GM12865 (cell line): Measurements from ENCODE around the gene FXYD2.

Experiments
- DNase-seq: peaks from one replicate; pipeline ENCODE4 v3.0.0; 2010; ENCODE audit warnings: low read depth
- H3K4me3 ChIP-seq: 2 replicates; pipeline ENCODE4 v1.5.1; 2011; ENCODE audit warnings: mild to moderate bottlenecking, low read depth, low read length, control low read depth
- TF ChIP-seq, protein P1 (sequence below): IDR thresholded peaks from 2 replicates; pipeline ENCODE4 v1.5.1; 2011; ENCODE audit warnings: low read length, control low read depth, low read depth, inconsistent platforms; ENCODE audit not compliant: insufficient read depth; ENCODE audit errors: missing control alignments

The FXYD2 gene

DNA sequence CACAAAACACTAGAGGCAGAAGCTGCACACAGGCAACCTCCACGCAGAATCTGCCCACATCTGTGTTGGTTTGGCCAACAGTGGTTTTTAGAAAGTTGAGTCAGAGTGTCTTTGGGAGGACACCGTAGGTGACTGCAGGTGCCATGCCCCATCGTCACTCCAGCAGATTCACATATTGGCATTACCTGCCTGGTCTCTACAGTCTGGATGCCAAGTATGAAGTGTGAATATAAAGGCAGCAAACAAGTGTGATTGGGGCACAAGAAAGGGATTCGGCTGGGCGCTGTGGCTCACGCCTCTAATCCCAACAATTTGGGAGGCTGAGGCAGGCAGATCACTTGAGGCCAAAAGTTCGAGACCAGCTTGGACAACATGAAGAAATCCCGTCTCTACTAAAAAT is 11.0 kb upstream of the FXYD2 start:
- TF ChIP-seq, protein P1, sequence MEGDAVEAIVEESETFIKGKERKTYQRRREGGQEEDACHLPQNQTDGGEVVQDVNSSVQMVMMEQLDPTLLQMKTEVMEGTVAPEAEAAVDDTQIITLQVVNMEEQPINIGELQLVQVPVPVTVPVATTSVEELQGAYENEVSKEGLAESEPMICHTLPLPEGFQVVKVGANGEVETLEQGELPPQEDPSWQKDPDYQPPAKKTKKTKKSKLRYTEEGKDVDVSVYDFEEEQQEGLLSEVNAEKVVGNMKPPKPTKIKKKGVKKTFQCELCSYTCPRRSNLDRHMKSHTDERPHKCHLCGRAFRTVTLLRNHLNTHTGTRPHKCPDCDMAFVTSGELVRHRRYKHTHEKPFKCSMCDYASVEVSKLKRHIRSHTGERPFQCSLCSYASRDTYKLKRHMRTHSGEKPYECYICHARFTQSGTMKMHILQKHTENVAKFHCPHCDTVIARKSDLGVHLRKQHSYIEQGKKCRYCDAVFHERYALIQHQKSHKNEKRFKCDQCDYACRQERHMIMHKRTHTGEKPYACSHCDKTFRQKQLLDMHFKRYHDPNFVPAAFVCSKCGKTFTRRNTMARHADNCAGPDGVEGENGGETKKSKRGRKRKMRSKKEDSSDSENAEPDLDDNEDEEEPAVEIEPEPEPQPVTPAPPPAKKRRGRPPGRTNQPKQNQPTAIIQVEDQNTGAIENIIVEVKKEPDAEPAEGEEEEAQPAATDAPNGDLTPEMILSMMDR: no peak
- DNase-seq: no peak

DNA sequence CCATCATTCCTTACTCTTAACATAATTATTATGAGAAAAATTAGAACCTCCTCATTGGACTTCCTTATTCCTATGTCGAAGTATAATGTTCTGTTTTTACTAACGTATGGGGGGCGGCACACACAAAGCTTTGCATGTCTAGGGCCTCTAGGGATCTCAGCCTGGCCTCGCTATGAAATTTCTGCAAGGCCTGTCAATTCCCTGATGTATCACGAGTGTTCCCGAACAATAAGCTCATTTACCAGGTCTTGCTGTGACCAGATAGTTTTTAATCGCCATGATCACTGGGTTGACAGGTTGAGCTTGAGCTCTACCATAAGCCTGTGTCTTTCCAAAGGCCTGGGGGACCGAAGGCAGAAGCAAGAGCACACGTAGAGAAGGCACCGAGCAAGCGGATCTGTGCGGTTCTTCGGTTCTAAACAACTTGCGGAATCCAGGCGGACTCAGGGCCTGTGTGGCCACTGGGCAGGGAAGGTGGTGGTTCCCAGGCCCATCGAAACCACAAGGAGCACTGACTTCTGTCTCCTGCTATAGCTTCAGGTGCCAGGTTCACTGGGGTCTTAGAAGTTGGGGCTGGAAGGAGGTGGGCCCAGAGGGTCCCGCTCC is 10.4 kb upstream of the FXYD2 start:
- no peak overlapping the region for H3K4me3 ChIP-seq
- TF ChIP-seq, protein P1: no peak
- DNase-seq: no peak

More for the DNA sequence above, 11.0 kb upstream of the FXYD2 start:
- H3K4me3 ChIP-seq: no peak overlapping the region

DNA sequence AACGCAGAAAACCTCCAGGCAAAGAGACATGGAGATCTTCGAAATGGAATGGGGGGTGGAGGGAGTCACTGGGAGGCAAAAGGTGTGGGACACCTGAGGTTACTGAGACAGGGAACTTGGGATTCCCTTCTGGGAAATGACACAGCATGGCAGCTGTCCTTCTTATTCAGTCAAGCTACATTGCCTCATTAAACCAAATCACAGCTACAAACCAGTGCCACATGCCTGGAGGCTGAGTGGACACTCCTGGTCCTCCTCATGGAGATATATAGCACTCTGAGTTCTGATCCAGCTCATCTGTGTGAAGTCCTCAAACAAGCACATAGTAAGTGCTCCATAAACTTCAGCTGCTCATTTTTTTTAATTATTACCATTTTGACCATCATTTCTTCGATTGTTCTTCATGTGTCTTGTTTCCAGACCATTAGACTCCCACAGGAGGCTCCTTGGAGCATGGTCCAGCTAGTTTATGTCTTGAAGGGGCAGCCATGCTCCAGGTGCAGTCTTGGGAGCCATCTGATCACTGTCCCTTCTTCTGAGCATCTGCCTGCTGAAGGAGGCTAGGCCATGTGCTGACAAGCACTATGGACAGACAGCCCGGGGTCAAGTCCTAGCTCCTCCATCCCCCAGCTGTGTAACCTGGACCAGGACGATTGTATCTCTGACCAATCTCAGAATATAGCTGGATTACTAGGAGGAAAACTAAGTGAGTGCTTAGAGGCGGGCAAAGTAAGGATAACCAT is 9.7 kb upstream of the FXYD2 start:
- DNase-seq: no peak
- H3K4me3 ChIP-seq: no peak overlapping the region
- TF ChIP-seq, protein P1: no peak

DNA sequence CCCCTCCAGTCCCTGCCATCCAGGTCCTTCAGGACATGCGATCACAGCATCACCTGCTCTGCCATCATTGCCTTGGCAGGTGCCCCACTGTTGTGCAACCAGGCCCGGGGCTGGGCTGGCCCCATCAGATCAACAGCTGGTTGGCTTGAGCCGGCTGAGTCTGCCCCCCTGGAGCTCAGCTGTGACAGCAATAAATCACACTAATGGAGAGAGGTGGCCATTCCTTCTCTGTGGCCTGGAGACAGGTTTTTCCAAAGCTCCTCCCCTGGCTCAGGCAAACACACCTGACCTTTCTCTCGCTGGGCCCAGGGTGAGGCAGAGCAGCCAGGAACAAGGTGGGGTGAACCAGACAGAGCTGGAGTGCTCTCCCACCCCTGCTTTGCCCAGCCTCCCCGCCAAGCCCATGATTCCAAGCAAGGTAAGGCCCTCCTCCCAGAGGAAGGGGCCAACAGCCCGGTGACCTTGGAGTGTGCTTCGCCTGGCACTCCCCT is 8.9 kb upstream of the FXYD2 start:
- no peak for DNase-seq
- TF ChIP-seq, protein P1: no peak

DNA sequence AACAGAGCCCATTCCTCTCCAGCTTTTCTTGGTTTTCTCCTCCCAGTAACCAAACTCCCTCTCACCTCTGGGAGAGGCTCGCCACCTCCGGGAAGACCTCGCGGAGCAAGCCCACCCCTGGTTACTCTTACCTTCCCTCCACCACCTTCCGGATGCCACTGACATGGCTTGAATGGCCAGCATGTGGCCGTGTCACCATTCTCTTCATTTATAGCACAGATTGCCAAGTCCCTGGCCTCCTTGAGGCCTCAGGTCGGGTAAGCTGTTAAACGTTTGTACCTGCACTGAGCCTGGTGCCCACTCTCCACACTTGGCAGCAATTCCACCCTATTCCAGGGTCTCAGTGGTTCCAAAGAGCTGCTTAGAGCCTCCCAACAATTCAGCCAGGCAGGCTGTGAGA is 8.0 kb upstream of the FXYD2 start:
- TF ChIP-seq, protein P1: no peak
- no peak for DNase-seq
- H3K4me3 ChIP-seq: no peak overlapping the region

More for the DNA sequence above, 8.9 kb upstream of the FXYD2 start:
- H3K4me3 ChIP-seq: no peak overlapping the region

DNA sequence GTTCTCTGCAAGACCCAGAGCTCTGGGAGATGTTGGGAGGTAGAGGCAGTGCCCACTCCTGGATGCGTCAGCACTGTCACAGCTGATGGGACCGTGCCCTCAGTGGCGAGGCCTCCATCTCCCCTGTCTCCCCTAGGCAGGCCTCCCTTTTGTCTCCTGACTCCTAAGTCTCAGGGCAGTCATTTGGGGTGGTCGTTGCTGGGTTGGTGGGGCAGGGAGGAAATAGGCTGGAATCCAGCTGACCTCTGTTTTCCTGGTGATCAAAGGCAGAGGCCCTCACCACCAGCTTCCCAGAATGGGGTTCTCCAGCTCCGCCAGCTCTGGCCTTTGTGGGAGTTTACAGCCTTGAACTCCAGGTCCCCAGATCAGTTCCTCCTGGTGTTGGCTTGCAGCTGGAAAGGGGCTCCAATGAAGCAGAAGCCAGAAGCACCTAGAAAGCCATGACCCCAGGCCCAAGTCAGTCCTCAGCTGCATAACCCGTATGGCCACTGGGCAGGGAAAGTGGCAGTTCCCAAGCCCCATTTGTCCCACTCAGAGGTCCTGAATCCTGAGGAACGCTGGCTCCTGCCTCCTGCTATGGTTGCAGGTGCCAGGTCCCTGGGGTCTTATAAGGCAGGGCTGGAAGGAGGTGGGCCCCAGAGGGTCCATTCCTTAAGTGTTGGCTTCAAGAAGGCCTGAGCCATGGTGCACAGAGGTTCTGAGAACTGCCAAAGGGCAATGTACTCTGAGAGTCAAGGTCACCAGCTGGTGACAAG is 7.3 kb upstream of the FXYD2 start:
- TF ChIP-seq, protein P1: no peak
- H3K4me3 ChIP-seq: no peak overlapping the region
- no peak for DNase-seq
